ENCODE data around the gene RND2. TPM values are rescaled to one million over a fixed set of nuclear protein-coding genes. Genes with fewer than 3 reads are reported as not detected.

The RND2 gene
- total RNA-seq, 1 donor from 2014 or later = 0.13 TPM

DNA sequence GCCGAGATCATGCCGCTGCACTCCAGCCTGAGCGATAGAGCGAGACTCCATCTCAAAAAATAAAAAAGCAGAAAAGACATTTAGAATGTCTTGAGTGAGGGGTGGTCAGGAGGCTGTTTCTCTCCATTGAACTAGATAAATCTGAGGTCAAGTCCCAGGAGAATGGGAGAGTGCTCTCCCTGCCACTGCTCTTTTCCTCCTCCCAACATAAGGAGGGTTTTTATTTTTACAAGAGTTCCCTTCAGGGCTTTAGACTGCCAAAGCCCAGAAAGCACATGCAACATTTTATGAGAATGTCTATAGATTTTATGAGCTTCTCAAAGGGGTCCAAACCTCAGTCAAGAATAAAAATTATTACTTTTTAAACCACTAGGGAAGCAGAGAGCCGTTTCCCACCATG lies 1.6 kb downstream of the RND2 start:
- CTCF ChIA-PET = no interaction called here
- H3K4me1 Mint-ChIP-seq = peaks cover 18% of the 10 kb centered on the region
- no peak for TF ChIP-seq CTCF (IDR thresholded peaks at IDR 0.05)
- peak overlapping the region; percentile 50 for H3K27ac Mint-ChIP-seq
- no peaks in the 10 kb centered on the region for H3K27me3 Mint-ChIP-seq
- H3K4me3 Mint-ChIP-seq = peak overlapping the region; percentile 38
- DNase-seq (no peak), ATAC-seq (ENCODE audit: low read depth) (no peak)
- intact Hi-C loops (cut with micrococcal nuclease) = no loop called here
- H3K36me3 Mint-ChIP-seq (ENCODE audit: low read depth) = peaks cover 5% of the 10 kb centered on the region
- POLR2A ChIA-PET = interaction anchor here (1.1 to 3.8 kb wide), 3 partner anchors 29 to 289 kb away, joined by 3 to 53 read pairs (median 4); partner anchors contain the start of genes RPL27 and TMEM106A
- no peaks in the 10 kb centered on the region for H3K9me3 Mint-ChIP-seq

- Mint-ChIP-seq H3K36me3 (ENCODE audit: low read depth) (peaks cover 3% of the 10 kb centered on the region), H3K4me3 (peak overlapping the region; percentile 1), H3K9me3 (no peaks in the 10 kb centered on the region), H3K27ac (no peak overlapping the region), H3K4me1 (peaks cover 17% of the 10 kb centered on the region), H3K27me3 (no peaks in the 10 kb centered on the region)
- DNase-seq (no peak), ATAC-seq (ENCODE audit: low read depth) (no peak)
- ChIA-PET CTCF (no interaction called here), POLR2A (interaction anchor here (0.6 to 3.8 kb wide), 4 partner anchors 29 to 321 kb away, joined by 3 to 53 read pairs (median 6); partner anchors contain the start of gene RPL27)
- intact Hi-C loops (cut with micrococcal nuclease) = no loop called here
- TF ChIP-seq CTCF (IDR thresholded peaks at IDR 0.05) = no peak
Measured at GRCh38 chr17:43027091-43028032, 2.3 kb downstream of the RND2 start.

DNA sequence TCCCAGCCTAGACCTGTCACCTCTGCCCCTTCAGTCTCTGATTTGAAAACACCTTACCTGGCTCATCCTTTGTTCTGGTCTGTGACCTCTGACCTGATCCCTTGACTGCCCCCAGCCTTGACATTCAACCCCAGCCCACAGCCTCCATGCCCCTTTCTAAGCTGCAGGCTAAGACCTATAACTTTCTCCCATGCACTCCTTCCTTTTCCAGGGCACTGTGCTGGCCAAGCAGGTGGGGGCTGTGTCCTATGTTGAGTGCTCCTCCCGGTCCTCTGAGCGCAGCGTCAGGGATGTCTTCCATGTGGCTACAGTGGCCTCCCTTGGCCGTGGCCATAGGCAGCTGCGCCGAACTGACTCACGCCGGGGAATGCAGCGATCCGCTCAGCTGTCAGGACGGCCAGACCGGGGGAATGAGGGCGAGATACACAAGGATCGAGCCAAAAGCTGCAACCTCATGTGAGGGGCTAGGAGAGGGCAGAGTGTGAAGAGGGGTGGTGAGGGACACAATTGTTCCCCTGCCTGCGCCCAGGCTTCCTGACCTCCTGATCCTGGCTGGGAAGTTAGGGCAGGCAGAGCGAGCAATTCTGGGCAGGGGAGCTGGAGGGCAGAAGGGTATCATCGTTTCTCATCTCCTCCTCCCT lies 3.3 kb downstream of the RND2 start:
- TF ChIP-seq CTCF (IDR thresholded peaks at IDR 0.05) = no peak
- intact Hi-C loops (cut with micrococcal nuclease) = no loop called here
- H3K4me1 Mint-ChIP-seq = peaks cover 16% of the 10 kb centered on the region
- ChIA-PET CTCF (no interaction called here), POLR2A (interaction anchor here (1.2 kb wide), 1 partner anchor 30 kb away, joined by 3 read pairs; the partner anchor contains the start of gene RPL27)
- no peak overlapping the region for H3K4me3 Mint-ChIP-seq
- no peak for DNase-seq
- H3K27ac Mint-ChIP-seq = no peak overlapping the region
- ATAC-seq (ENCODE audit: low read depth) = no peak
- no peaks in the 10 kb centered on the region for H3K27me3 Mint-ChIP-seq
- no peaks in the 10 kb centered on the region for H3K9me3 Mint-ChIP-seq
- H3K36me3 Mint-ChIP-seq (ENCODE audit: low read depth) = peaks cover 3% of the 10 kb centered on the region

GRCh38 chr17:43030137-43030767 lies 5.2 kb downstream of the RND2 start:
- no peak for ATAC-seq (ENCODE audit: low read depth)
- no peaks in the 10 kb centered on the region for H3K27me3 Mint-ChIP-seq
- no peak for DNase-seq
- H3K27ac Mint-ChIP-seq = no peak overlapping the region
- ChIA-PET CTCF (no interaction called here), POLR2A (interaction anchor here (0.6 kb wide), 1 partner anchor 13 kb away, joined by 5 read pairs; no protein-coding TSS in a partner anchor)
- no peaks in the 10 kb centered on the region for H3K9me3 Mint-ChIP-seq
- intact Hi-C loops (cut with micrococcal nuclease) = no loop called here
- no peak overlapping the region for H3K4me3 Mint-ChIP-seq
- TF ChIP-seq CTCF (IDR thresholded peaks at IDR 0.05) = no peak
- H3K4me1 Mint-ChIP-seq = peaks cover 3% of the 10 kb centered on the region
- no peaks in the 10 kb centered on the region for H3K36me3 Mint-ChIP-seq (ENCODE audit: low read depth)
